GM23248 (cell line): ENCODE results near the gene ZNF488. TPM values are rescaled to one million over a fixed set of nuclear protein-coding genes. Genes with fewer than 3 reads are reported as not detected.

Experiments
- DNase-seq: peaks from one replicate; pipeline ENCODE4 v3.0.0-alpha.2; 2015
- H2AFZ ChIP-seq: fragments of 200-600 bp; sonication (generic); 2 replicates; pipeline ENCODE4 v1.6.1; 2016; ENCODE audit warnings: antibody characterized with exemption
- H3F3A ChIP-seq: fragments of 200-600 bp; sonication (generic); 2 replicates; pipeline ENCODE4 v1.6.1; 2016; ENCODE audit warnings: mild to moderate bottlenecking, antibody characterized with exemption, mixed run types; ENCODE audit not compliant: insufficient read depth
- H3K27ac ChIP-seq: fragments of 200-600 bp; sonication (generic); 2 replicates; pipeline ENCODE4 v1.5.1; 2016; ENCODE audit warnings: mild to moderate bottlenecking
- H3K27me3 ChIP-seq: fragments of 200-600 bp; sonication (generic); replicated peaks from 2 replicates; pipeline ENCODE4 v1.6.1; 2016; ENCODE audit warnings: mild to moderate bottlenecking; ENCODE audit not compliant: insufficient read depth
- H3K36me3 ChIP-seq: fragments of 200-600 bp; sonication (generic); 2 replicates; pipeline ENCODE4 v1.6.1; 2016; ENCODE audit warnings: low read depth, mild to moderate bottlenecking
- H3K4me1 ChIP-seq: fragments of 200-600 bp; sonication (generic); 2 replicates; pipeline ENCODE4 v1.6.1; 2016; ENCODE audit warnings: mild to moderate bottlenecking; ENCODE audit not compliant: insufficient read depth
- H3K4me2 ChIP-seq: fragments of 200-600 bp; sonication (generic); one replicate; pipeline ENCODE4 v1.6.1; 2016; ENCODE audit warnings: mild to moderate bottlenecking; ENCODE audit not compliant: unreplicated experiment
- H3K4me3 ChIP-seq: fragments of 200-600 bp; sonication (generic); 2 replicates; pipeline ENCODE4 v1.5.1; 2016; ENCODE audit warnings: mild to moderate bottlenecking
- H3K79me2 ChIP-seq: fragments of 200-600 bp; sonication (generic); 2 replicates; pipeline ENCODE4 v1.6.1; 2016; ENCODE audit warnings: mild to moderate bottlenecking; ENCODE audit not compliant: insufficient read depth
- H3K9ac ChIP-seq: fragments of 200-600 bp; sonication (generic); 2 replicates; pipeline ENCODE4 v1.6.1; 2016; ENCODE audit warnings: mild to moderate bottlenecking
- H3K9me2 ChIP-seq: fragments of 200-600 bp; sonication (generic); 2 replicates; pipeline ENCODE4 v1.6.1; 2016; ENCODE audit warnings: mixed run types, mild to moderate bottlenecking, moderate library complexity; ENCODE audit not compliant: insufficient read depth
- H3K9me3 ChIP-seq: fragments of 200-600 bp; sonication (generic); one replicate; pipeline ENCODE4 v1.6.1; 2017; ENCODE audit warnings: low read depth
- H4K20me1 ChIP-seq: fragments of 200-600 bp; sonication (generic); 2 replicates; pipeline ENCODE4 v1.6.0; 2016; ENCODE audit not compliant: insufficient read depth
- EZH2 ChIP-seq: fragments of 200-600 bp; sonication (generic); IDR thresholded peaks from 2 replicates; pipeline ENCODE4 v1.6.1; 2018; ENCODE audit warnings: antibody characterized with exemption, mild to moderate bottlenecking; ENCODE audit not compliant: insufficient read depth, poor library complexity, severe bottlenecking
- EZH2phosphoT487 ChIP-seq: fragments of 200-600 bp; sonication (generic); IDR thresholded peaks from 2 replicates; pipeline ENCODE4 v1.6.1; 2018; ENCODE audit warnings: antibody characterized with exemption, moderate library complexity, mild to moderate bottlenecking, low read depth; ENCODE audit not compliant: insufficient read depth
- WGBS, 2 experiments: methylation state at CpG; one replicate each; pipeline ENCODE4 v1.1.6; 2015 to 2017; ENCODE audit warnings: low lambda C conversion rate in 2 of 2, low coverage in 1 of 2; ENCODE audit errors: missing lambda C conversion rate in 2 of 2; 5-methylcytosine and 5-hydroxymethylcytosine counted together
- in situ Hi-C: fragments of 300-500 bp; cut with MboI; formaldehyde crosslinking; loops from 2 replicates; pipeline ENCODE4 v1.15.0; 2020
- polyA plus RNA-seq: library from polyadenylated mRNA; unstranded; fragments of >200 nt; fragmentation: Nextera tagmentation; extraction: Ambion mirVana; gene quantifications from 2 replicates; pipeline ENCODE4 v1.2.1, GENCODE V29; 2016
- total RNA-seq: library from RNA; depleted of rRNA; stranded (reverse); fragments of >200 nt; shearing (Covaris generic); gene quantifications from 2 replicates; pipeline ENCODE4 v1.2.3, GENCODE V29; 2014

The ZNF488 gene
- total and polyA plus RNA-seq, 2 experiments from 2014 or later, result 0.11 TPM; not detected in 1

DNA sequence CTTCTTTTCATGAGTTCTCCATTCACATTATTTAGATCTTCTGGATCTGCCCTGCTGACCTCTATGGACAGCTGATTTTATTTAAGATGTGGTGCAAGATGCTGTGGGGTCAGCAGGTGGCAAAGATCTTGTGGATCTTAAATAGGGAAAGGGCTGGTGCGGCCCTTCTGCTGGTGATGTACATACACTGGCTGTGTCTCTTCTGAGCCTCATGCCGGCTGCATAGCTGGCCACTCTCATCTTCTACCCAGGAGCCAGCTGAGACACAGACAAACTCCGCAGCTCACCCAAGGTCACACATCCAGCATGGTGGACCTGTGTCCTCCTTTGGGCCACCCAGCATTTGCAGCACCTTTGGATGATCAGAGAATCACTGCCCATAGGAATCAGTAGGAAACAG lies 26.2 kb downstream of the ZNF488 start:
- no peak overlapping the region for H3K4me2 ChIP-seq
- no peak for DNase-seq
- no peak overlapping the region for H3K4me3 ChIP-seq
- 68 to 77% methylated on average over 3 of the region's 3 CpGs for WGBS, 2 experiments
- no peak overlapping the region for H3K27ac ChIP-seq
- no peaks in the 10 kb centered on the region for H3K4me1 ChIP-seq
- H3K27me3 ChIP-seq, result peaks cover 7% of the 10 kb centered on the region
- no peaks in the 10 kb centered on the region for H3K9me2 ChIP-seq
- no peak overlapping the region for H2AFZ ChIP-seq
- in situ Hi-C loops, result no loop called here
- TF ChIP-seq EZH2 (no peak), EZH2phosphoT487 (no peak)
- no peaks in the 10 kb centered on the region for H3K9me3 ChIP-seq
- H3K9ac ChIP-seq, result no peak overlapping the region
- no peaks in the 10 kb centered on the region for H3K36me3 ChIP-seq
- H3K79me2 ChIP-seq, result no peaks in the 10 kb centered on the region
- no peaks in the 10 kb centered on the region for H4K20me1 ChIP-seq
- H3F3A ChIP-seq, result no peaks in the 10 kb centered on the region

DNA sequence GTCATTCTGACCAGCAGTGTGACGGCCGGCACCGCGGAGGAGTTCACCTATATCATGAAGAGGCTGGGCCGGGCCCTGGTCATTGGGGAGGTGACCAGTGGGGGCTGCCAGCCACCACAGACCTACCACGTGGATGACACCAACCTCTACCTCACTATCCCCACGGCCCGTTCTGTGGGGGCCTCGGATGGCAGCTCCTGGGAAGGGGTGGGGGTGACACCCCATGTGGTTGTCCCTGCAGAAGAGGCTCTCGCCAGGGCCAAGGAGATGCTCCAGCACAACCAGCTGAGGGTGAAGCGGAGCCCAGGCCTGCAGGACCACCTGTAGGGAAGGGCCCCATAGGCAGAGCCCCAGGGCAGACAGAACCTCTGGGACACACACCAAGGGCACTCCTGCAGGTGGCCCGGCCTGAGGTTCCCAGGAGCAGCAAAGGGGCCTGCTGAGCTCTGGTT lies 26.9 kb downstream of the ZNF488 start:
- H3K79me2 ChIP-seq, result no peaks in the 10 kb centered on the region
- no peak overlapping the region for H3K4me2 ChIP-seq
- TF ChIP-seq EZH2phosphoT487, result no peak
- no peak for TF ChIP-seq EZH2
- H3K27ac ChIP-seq, result no peak overlapping the region
- no peaks in the 10 kb centered on the region for H3F3A ChIP-seq
- H3K4me1 ChIP-seq, result no peaks in the 10 kb centered on the region
- H4K20me1 ChIP-seq, result no peaks in the 10 kb centered on the region
- H3K9me2 ChIP-seq, result no peaks in the 10 kb centered on the region
- H3K27me3 ChIP-seq, result peaks cover 11% of the 10 kb centered on the region
- no peaks in the 10 kb centered on the region for H3K36me3 ChIP-seq
- in situ Hi-C loops, result no loop called here
- H3K9me3 ChIP-seq, result no peaks in the 10 kb centered on the region
- WGBS, 2 experiments, result 71 to 78% methylated on average over 12 of the region's 12 CpGs
- H3K9ac ChIP-seq, result no peak overlapping the region
- no peak for DNase-seq
- H2AFZ ChIP-seq, result no peak overlapping the region
- no peak overlapping the region for H3K4me3 ChIP-seq

DNA sequence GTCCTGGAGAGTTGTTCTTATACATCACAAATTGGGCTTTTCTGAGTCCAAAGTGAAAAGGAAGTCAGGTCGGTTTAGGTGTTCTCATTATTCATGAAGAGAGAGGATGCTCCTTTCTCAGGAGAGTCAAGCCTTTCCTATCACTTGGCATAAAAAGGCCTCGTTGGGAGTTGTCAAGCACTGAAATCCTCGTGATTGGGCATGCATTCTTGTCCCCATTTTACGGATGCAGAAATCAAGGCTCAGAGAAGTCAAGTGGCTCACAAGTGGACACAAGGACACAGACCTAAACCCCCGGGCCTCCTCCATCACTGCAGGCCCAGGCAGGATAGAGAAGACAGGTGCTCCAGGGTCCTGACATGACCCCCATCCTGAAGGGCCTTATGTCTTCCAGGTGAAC lies 27.4 kb downstream of the ZNF488 start:
- H3K4me2 ChIP-seq, result no peak overlapping the region
- no peaks in the 10 kb centered on the region for H3K9me3 ChIP-seq
- H2AFZ ChIP-seq, result no peak overlapping the region
- no peak for TF ChIP-seq EZH2phosphoT487
- TF ChIP-seq EZH2, result no peak
- H3K27me3 ChIP-seq, result peaks cover 11% of the 10 kb centered on the region
- no peak for DNase-seq
- H3K9me2 ChIP-seq, result no peaks in the 10 kb centered on the region
- in situ Hi-C loops, result no loop called here
- 33 to 35% methylated on average over 5 of the region's 5 CpGs for WGBS, 2 experiments
- no peaks in the 10 kb centered on the region for H3K36me3 ChIP-seq
- no peaks in the 10 kb centered on the region for H3K4me1 ChIP-seq
- no peaks in the 10 kb centered on the region for H3F3A ChIP-seq
- no peak overlapping the region for H3K4me3 ChIP-seq
- H4K20me1 ChIP-seq, result no peaks in the 10 kb centered on the region
- H3K79me2 ChIP-seq, result no peaks in the 10 kb centered on the region
- H3K9ac ChIP-seq, result no peak overlapping the region
- no peak overlapping the region for H3K27ac ChIP-seq

DNA sequence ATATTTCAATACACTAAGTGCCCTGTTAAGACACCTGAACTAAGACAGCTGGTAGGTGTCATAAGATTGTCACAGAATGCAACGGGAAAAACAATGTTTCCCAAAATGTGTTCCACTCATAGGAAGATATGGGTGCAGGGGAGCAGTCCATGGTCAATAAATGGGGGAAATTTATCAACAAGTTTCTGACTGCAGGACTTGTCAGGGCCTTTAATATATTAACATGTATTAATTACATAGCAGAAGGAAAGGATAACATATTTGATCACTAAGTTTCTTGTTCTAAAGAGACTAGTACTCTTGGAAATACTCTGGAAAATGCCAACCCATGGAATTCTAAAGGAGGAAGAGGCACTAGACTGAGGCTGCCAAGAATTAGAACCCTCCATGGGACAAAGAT lies 29.2 kb downstream of the ZNF488 start:
- H3K27ac ChIP-seq, result no peak overlapping the region
- no peaks in the 10 kb centered on the region for H3K36me3 ChIP-seq
- WGBS, 2 experiments, result 23 to 32% methylated on average over 1 of the region's 1 CpG
- no peaks in the 10 kb centered on the region for H3K9me3 ChIP-seq
- TF ChIP-seq EZH2phosphoT487, result no peak
- TF ChIP-seq EZH2, result no peak
- H3K79me2 ChIP-seq, result no peaks in the 10 kb centered on the region
- no peaks in the 10 kb centered on the region for H3K4me1 ChIP-seq
- H3K4me3 ChIP-seq, result no peak overlapping the region
- no peak for DNase-seq
- H3K27me3 ChIP-seq, result peaks cover 11% of the 10 kb centered on the region
- no peak overlapping the region for H3K4me2 ChIP-seq
- no peaks in the 10 kb centered on the region for H3K9me2 ChIP-seq
- H3F3A ChIP-seq, result no peaks in the 10 kb centered on the region
- H2AFZ ChIP-seq, result no peak overlapping the region
- H3K9ac ChIP-seq, result no peak overlapping the region
- in situ Hi-C loops, result no loop called here
- no peaks in the 10 kb centered on the region for H4K20me1 ChIP-seq

DNA sequence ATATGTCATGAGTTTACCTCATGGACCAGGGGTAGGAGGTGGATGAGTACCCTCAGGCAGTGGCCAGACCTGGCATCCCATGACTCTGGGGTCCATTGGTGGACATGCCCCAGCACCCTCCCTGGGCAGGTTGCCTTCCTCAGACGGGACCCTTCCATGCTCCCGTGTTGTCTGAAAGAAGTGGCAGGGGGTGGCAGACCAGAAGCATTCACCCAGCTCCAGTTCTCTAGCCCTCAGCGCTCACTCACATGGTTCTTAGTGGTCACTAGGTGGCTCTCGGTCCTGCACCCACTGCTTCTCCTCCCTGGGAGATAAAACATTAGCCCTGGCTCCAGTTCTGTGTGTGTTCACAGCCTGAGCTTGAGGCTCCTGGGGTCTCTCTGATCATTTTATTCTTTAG lies 29.9 kb downstream of the ZNF488 start:
- no peak for TF ChIP-seq EZH2phosphoT487
- TF ChIP-seq EZH2, result no peak
- H3K27me3 ChIP-seq, result peaks cover 11% of the 10 kb centered on the region
- H3K9ac ChIP-seq, result no peak overlapping the region
- in situ Hi-C loops, result no loop called here
- WGBS, 2 experiments, result 49 to 70% methylated on average over 4 of the region's 4 CpGs
- no peaks in the 10 kb centered on the region for H3K9me2 ChIP-seq
- no peak overlapping the region for H3K4me3 ChIP-seq
- DNase-seq, result peak; percentile 15
- H3K4me1 ChIP-seq, result no peaks in the 10 kb centered on the region
- H3K9me3 ChIP-seq, result no peaks in the 10 kb centered on the region
- H2AFZ ChIP-seq, result no peak overlapping the region
- H3K4me2 ChIP-seq, result no peak overlapping the region
- H3K27ac ChIP-seq, result no peak overlapping the region
- H3K79me2 ChIP-seq, result no peaks in the 10 kb centered on the region
- H4K20me1 ChIP-seq, result no peaks in the 10 kb centered on the region
- no peaks in the 10 kb centered on the region for H3F3A ChIP-seq
- no peaks in the 10 kb centered on the region for H3K36me3 ChIP-seq
